Fibroblast of skin of right biceps (primary cell): ENCODE measurements around the gene ADGRF3.
"Not testable (repeated sequence)": the region's sequence is repeated elsewhere in the genome, so short reads cannot be mapped to it uniquely, and the experiment has no call there.

Source experiments
- DNase-seq: peaks from one replicate; pipeline ENCODE4 v3.0.0-alpha.2; 2013

The ADGRF3 gene

GRCh38 chr2:26270373-26270772, 76.2 kb downstream of the ADGRF3 start:
- no peak for DNase-seq

- DNase-seq: no peak
These were observed 76.9 kb downstream of the ADGRF3 start for GRCh38 chr2:26269571-26270158.

DNA sequence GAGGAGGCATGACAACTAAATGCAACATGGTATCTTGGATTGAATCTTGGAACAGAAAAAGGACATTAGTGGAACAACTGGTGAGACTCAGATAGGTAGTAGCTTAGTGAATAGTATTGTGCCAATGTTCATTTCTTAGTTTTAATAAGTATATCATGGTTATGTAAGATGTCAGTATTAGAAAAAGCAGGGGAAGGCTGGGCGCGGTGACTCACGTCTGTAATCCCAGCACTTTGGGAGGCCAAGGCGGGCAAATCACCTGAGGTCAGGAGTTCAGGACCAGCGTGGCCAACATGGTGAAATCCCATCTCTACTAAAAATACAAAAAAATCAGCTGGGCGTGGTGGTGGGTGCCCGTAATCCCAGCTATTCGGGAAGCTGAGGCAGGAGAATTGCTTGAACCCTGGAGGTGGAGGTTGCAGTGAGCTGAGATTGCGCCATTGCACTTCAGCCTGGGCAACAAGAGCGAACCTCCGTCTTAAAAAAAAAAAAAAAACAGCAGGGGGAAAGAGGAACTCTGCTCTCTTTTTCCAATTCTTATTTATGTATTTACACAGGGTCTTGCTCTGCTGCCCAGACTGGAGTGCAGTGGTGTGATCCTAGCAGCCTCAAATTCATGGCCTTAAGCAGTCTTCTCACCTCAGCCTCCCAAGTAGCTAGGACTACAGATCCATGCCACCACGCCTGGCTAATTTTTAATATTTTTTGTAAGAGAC, 77.8 kb downstream of the ADGRF3 start:
- DNase-seq: not testable (repeated sequence)

DNA sequence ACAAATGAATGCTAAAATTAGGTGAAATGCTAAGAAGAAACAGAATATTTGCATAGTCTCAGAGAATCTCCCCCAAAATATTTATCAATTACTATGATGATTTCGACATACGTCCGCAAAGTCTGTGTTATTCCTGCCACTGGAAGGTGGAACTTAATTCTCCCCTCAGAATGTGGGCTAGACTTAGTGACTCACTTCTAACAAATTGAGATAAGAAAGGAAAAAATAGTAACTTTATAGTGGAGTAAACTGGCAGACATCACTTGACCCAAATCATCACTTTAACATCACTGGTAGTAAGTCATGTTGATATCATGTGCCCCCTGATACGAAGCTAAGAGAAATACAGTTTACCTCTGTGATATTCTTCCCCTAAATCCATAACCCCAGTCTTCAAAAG, 78.4 kb downstream of the ADGRF3 start:
- DNase-seq: peak; percentile 24

GRCh38 chr2:26258836-26259235, 87.8 kb downstream of the ADGRF3 start:
- DNase-seq: not testable (repeated sequence)
